Astrocyte of the spinal cord (primary cell): ENCODE data around the gene ASL.
"Not testable (repeated sequence)": the region's sequence is repeated elsewhere in the genome, so short reads cannot be mapped to it uniquely, and the experiment has no call there.

ENCODE experiments used
- DNase-seq: peaks from one replicate; pipeline ENCODE4 v3.0.0; 2011; ENCODE audit warnings: low read depth, low spot score
- H3K4me3 ChIP-seq: 2 replicates; pipeline ENCODE4 v1.5.1; 2011; ENCODE audit warnings: low read depth, mild to moderate bottlenecking, low read length, moderate library complexity
- in situ Hi-C: cut with HindIII; loops from 2 replicates; pipeline ENCODE4 v1.10.0; 2017; ENCODE audit warnings: low sequenced_read_pairs
- TF ChIP-seq, protein P1 (sequence below): IDR thresholded peaks from 2 replicates; pipeline ENCODE4 v1.5.1; 2012; ENCODE audit warnings: low read depth, mild to moderate bottlenecking, low read length, inconsistent platforms

Gene ASL

DNA sequence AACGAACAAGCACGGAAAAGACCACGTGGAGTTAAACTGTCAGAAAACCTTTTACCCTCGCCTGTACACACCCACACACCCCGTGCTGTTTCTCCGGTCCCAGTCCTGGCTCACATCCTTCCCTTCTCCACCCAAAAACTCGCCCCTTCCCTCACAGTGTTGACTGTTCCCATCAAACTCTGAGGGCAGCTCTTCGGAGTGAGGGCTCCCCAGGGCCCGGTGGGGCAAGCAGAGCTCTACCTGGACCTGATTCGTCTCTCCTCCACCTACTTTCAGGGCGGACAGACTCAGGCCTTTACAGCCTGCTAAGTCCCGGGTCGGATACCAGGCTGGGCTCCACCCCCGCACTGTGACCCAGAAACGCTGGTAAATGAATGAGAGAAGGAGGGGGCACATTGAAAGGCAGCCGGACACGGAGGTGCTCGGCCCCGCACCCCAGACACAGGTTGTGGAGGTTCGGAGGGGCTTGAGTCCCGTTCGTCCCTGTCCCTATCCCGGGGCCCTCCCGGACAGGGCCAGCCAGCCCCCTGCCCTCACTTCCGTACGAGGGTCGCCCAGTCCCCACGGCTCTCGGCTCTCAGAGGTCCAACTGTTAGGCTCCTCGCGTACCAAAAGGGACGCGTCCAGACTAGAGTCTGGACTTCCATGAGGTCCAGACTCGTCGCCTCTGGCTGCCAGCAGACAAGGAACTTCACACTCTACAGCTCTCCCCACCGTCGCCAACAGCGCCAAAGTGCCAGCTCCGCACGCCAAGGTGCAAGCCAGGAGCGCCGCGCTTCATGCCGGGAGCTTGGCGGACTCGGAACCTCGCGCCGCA is 31.7 kb upstream of the ASL start:
- TF ChIP-seq, protein P1, sequence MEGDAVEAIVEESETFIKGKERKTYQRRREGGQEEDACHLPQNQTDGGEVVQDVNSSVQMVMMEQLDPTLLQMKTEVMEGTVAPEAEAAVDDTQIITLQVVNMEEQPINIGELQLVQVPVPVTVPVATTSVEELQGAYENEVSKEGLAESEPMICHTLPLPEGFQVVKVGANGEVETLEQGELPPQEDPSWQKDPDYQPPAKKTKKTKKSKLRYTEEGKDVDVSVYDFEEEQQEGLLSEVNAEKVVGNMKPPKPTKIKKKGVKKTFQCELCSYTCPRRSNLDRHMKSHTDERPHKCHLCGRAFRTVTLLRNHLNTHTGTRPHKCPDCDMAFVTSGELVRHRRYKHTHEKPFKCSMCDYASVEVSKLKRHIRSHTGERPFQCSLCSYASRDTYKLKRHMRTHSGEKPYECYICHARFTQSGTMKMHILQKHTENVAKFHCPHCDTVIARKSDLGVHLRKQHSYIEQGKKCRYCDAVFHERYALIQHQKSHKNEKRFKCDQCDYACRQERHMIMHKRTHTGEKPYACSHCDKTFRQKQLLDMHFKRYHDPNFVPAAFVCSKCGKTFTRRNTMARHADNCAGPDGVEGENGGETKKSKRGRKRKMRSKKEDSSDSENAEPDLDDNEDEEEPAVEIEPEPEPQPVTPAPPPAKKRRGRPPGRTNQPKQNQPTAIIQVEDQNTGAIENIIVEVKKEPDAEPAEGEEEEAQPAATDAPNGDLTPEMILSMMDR: no peak
- in situ Hi-C loops: no loop called here
- no peak for DNase-seq
- H3K4me3 ChIP-seq: peak overlapping the region; percentile 32

DNA sequence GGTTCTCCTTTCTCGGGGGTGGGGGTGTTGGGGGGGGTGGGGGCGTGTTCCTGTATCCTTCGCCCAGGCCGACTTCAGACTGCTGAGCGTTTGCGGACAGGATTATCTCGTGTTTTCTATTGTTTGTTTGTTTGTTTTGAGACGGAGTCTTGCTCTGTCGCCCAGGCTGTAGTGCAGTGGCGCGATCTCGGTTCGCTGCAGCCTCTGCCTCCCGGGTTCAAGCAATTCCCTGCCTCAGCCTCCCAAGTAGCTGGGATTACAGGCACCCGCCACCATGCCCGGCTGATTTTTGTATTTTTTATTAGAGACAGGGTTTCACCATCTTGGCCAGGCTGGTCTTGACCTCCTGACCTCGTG is 31.1 kb upstream of the ASL start:
- in situ Hi-C loops: not testable (repeated sequence)

GRCh38 chr7:66047426-66047825 is 28.2 kb upstream of the ASL start:
- TF ChIP-seq, protein P1: no peak
- peak; percentile 94 for DNase-seq
- H3K4me3 ChIP-seq: no peak overlapping the region
- in situ Hi-C loops: no loop called here

More for the DNA sequence above, 31.1 kb upstream of the ASL start:
- DNase-seq: not testable (repeated sequence)
- peak overlapping the region; percentile 32 for H3K4me3 ChIP-seq

DNA sequence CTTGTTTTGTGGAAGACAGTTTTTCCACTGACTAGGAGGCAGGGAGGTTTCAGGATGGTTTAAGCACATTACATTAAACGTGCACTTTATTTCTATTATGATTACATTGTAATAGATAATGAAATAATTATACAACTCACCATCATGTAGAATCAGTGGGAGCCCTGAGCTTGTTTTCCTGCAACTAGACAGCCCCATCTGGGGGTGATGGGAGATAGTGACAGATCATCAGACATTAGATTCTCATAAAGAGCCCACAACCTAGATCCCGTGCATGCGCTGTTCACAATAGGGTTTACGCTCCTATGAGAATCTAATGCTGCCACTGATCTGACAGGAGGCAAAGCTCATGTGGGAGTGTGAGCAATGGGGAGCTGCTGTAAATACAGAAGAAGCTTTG is 25.7 kb upstream of the ASL start:
- DNase-seq, in situ Hi-C loops, H3K4me3 ChIP-seq: not testable (repeated sequence)
- TF ChIP-seq, protein P1: peak; percentile 4

DNA sequence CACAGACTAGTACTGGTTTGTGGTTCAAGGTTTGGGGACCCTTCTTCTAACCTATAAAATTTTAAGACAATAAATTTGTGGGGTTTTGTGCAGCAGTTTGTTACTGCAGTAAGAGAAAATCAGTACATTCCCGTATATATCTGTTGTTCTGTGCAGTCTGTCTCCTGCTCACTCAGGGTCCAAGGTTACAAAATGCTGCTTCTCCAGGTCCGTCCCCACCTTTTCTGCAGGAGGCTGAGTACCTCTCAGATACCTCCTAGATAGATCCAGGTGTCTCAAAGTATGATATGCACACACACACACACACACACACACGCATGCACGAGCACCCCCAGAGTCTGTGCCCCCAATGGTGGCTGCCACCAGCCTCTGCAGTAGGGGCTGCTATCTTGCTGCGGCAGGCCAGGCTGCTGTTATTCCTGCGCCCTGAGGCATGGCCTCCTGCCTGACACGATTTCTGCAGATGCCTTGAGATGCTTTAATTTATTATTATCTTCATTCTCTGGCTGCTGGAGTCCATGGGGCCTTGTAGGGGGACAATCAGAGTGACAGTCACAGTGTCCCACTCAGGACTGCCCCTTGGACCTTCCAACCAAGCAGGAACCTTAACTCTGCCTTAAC is 25.2 kb upstream of the ASL start:
- TF ChIP-seq, protein P1: no peak
- H3K4me3 ChIP-seq: no peak overlapping the region
- in situ Hi-C loops: no loop called here
- DNase-seq: no peak

- DNase-seq: peak; percentile 79
- in situ Hi-C loops: no loop called here
- no peak overlapping the region for H3K4me3 ChIP-seq
- TF ChIP-seq, protein P1: no peak
Observed at GRCh38 chr7:66050990-66051448, 24.6 kb upstream of the ASL start.

DNA sequence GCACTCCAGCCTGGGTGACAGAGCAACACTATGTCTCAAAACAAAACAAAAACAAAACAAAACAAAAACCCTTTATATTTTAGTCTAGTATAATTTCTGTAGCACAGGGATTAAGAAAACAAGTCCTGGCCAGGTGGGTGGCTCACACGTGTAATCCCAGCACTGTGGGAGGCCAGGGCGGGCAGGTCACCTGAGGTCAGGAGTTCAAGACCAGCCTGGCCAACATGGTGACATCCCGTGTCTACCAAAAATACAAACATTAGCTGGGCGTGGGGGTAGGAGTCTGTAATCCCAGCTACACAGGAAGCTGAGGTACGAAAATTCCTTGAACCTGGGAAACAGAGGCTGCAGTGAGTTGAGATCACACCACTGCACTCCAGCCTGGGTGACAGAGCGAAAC is 23.2 kb upstream of the ASL start:
- in situ Hi-C loops: no loop called here
- no peak overlapping the region for H3K4me3 ChIP-seq
- no peak for DNase-seq
- TF ChIP-seq, protein P1: no peak
